GM12878 (cell line): ENCODE results near the gene NES.

Experiments
- KDM1A ChIP-seq: fragments of 200-600 bp; sonication (generic); IDR thresholded peaks from 2 replicates; pipeline ENCODE4 v1.6.1; 2016; ENCODE audit warnings: borderline replicate concordance
- POLR2AphosphoS5 ChIP-seq: IDR thresholded peaks from 2 replicates; pipeline ENCODE4 v1.6.1; 2011; ENCODE audit warnings: mild to moderate bottlenecking, low read length, inconsistent platforms
- SMC3 ChIP-seq: IDR thresholded peaks from 2 replicates; pipeline ENCODE4 v1.6.1; 2011; ENCODE audit warnings: low read length, improper control_type of control experiment, borderline replicate concordance
- TAF1 ChIP-seq: IDR thresholded peaks from 2 replicates; pipeline ENCODE4 v1.6.1; 2011; ENCODE audit warnings: mild to moderate bottlenecking, low read depth, low read length, borderline replicate concordance
- TCF3 ChIP-seq: IDR thresholded peaks from 2 replicates; pipeline ENCODE4 v1.6.1; 2012; ENCODE audit warnings: low read depth, mild to moderate bottlenecking, low read length, borderline replicate concordance; ENCODE audit not compliant: insufficient read depth
- TF ChIP-seq, protein P1 (sequence below), 3 experiments: IDR thresholded peaks in 2 of 3; conservative IDR thresholded peaks in 1 of 3; 2 replicates each; pipeline ENCODE4 v1.5.1; 2011; ENCODE audit warnings: low read depth in 3 of 3, low read length in 3 of 3, mild to moderate bottlenecking in 3 of 3, control low read depth in 2 of 3, moderate library complexity in 2 of 3, inconsistent platforms in 1 of 3, mixed read lengths in 1 of 3; ENCODE audit not compliant: control insufficient read depth in 2 of 3, insufficient read depth in 1 of 3; ENCODE audit errors: extremely low read depth in 1 of 3

DNA sequence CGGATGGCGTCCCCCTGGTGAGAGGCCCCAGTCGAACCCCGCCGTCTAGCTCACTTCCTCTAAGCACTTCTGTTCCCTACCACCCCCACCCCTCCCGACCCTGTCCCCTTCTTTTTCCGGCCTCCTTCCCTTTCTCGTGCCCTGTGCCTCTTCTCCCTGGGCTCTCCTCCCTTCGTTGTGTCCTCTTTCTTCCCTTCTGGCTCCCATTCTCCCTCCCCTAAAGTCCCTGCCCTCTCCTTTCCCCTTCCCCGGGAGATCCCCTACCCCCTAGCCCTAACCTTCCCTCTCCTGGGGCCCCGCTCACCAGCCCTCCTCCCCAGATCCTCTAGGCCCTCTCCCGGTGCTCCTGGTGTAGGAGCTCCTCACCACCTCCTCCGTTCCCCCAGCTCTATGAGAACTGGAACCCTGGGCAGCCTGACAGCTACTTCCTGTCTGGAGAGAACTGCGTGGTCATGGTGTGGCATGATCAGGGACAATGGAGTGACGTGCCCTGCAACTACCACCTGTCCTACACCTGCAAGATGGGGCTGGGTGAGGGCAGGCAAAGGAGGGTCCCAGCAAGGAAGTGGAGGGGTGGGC, 19.4 kb downstream of the NES start:
- TF ChIP-seq KDM1A = no peak
- TF ChIP-seq, protein P1, sequence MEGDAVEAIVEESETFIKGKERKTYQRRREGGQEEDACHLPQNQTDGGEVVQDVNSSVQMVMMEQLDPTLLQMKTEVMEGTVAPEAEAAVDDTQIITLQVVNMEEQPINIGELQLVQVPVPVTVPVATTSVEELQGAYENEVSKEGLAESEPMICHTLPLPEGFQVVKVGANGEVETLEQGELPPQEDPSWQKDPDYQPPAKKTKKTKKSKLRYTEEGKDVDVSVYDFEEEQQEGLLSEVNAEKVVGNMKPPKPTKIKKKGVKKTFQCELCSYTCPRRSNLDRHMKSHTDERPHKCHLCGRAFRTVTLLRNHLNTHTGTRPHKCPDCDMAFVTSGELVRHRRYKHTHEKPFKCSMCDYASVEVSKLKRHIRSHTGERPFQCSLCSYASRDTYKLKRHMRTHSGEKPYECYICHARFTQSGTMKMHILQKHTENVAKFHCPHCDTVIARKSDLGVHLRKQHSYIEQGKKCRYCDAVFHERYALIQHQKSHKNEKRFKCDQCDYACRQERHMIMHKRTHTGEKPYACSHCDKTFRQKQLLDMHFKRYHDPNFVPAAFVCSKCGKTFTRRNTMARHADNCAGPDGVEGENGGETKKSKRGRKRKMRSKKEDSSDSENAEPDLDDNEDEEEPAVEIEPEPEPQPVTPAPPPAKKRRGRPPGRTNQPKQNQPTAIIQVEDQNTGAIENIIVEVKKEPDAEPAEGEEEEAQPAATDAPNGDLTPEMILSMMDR (IDR thresholded peaks at IDR 0.05 in 2 of 3, conservative IDR thresholded peaks at IDR 0.05 in 1 of 3; ENCODE audit: control insufficient read depth in 2 of 3, extremely low read depth in 1 of 3, insufficient read depth in 1 of 3, low read depth in 3 of 3, low read length in 3 of 3) = no peak
- TF ChIP-seq SMC3 = no peak
- TF ChIP-seq POLR2AphosphoS5 = no peak
- no peak for TF ChIP-seq TCF3
- no peak for TF ChIP-seq TAF1
